SK-N-MC (cell line): Measurements from ENCODE around the gene RPN1.

ENCODE experiments used
- EZH2 ChIP-seq: fragments of 200-600 bp; sonication (generic); IDR thresholded peaks from one replicate; pipeline ENCODE4 v1.6.1; 2017; ENCODE audit warnings: antibody characterized with exemption
- POLR2AphosphoS5 ChIP-seq: IDR thresholded peaks from 2 replicates; pipeline ENCODE4 v1.6.1; 2012; ENCODE audit warnings: mild to moderate bottlenecking, low read depth, low read length, borderline replicate concordance

DNA sequence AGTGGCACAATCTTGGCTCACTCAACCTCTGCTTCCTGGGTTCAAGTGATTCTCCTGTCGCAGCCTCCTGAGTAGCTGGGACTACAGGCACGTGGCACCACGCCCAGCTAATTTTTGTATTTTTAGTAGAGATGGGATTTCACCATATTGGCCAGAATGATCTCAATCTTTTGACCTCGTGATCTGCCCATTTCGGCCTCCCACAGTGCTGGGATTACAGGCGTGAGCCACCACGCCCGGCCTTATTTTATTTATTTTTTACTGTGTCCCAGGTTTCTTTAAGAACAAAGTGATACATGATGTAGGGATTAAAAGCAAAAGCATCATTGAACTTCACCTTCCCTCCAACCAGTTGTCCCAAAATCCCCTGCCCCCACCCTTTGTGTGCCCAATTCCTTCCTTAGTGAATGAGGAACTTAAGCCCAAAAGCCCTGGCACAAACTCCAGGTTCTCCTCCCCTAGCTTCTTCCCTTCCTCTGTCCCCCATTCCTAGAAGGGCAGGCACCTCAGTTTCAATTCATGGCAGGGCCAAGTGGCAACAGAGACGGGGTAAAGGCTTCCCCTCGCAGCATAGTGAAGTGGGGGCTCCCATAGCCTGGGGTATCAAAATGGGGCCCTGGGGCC, 23.7 kb upstream of the RPN1 start:
- TF ChIP-seq EZH2: no peak
- no peak for TF ChIP-seq POLR2AphosphoS5
